ENCODE results near the gene EFNA3.
A peak's percentile ranks its signal among the peaks of the same experiment; 100 is the strongest.

EFNA3 gene

GRCh38 chr1:155048449-155049334 lies 29.9 kb upstream of the EFNA3 start:
- DNase-seq (ENCODE audit: low read depth in 2 of 2, low spot score in 1 of 2) = no peak

GRCh38 chr1:155049651-155050559 lies 28.7 kb upstream of the EFNA3 start:
- no peak for DNase-seq (ENCODE audit: low read depth in 2 of 2, low spot score in 1 of 2)

GRCh38 chr1:155050560-155051341 lies 27.9 kb upstream of the EFNA3 start, which contains the start of gene ADAM15:
Gene ADAM15 (plus strand): TSS chr1:155051316. CDS start chr1:155051387, 71 bp downstream.
- DNase-seq (ENCODE audit: low read depth in 2 of 2, low spot score in 1 of 2) = peak in 1 of 2 donors; percentile 62

- DNase-seq (ENCODE audit: low read depth in 2 of 2, low spot score in 1 of 2) = no peak
These were observed 27.3 kb upstream of the EFNA3 start for GRCh38 chr1:155051342-155051776.

- no peak for DNase-seq (ENCODE audit: low read depth in 2 of 2, low spot score in 1 of 2)
These were observed 26.7 kb upstream of the EFNA3 start for GRCh38 chr1:155051777-155052398.

- DNase-seq (ENCODE audit: low read depth in 2 of 2, low spot score in 1 of 2) = no peak
These were observed 25.9 kb upstream of the EFNA3 start for GRCh38 chr1:155052439-155053395.

GRCh38 chr1:155053531-155054105 lies 25.0 kb upstream of the EFNA3 start:
- no peak for DNase-seq (ENCODE audit: low read depth in 2 of 2, low spot score in 1 of 2)

GRCh38 chr1:155057104-155057503 lies 21.5 kb upstream of the EFNA3 start:
- DNase-seq (ENCODE audit: low read depth in 2 of 2, low spot score in 1 of 2) = no peak

GRCh38 chr1:155057788-155058211 lies 20.8 kb upstream of the EFNA3 start:
- no peak for DNase-seq (ENCODE audit: low read depth in 2 of 2, low spot score in 1 of 2)

- no peak for DNase-seq (ENCODE audit: low read depth in 2 of 2, low spot score in 1 of 2)
These were observed 17.9 kb upstream of the EFNA3 start for GRCh38 chr1:155060736-155061135.

GRCh38 chr1:155061381-155062150 lies 17.1 kb upstream of the EFNA3 start:
- peak; percentile 93 to 98 for DNase-seq (ENCODE audit: low read depth in 2 of 2, low spot score in 1 of 2)

GRCh38 chr1:155062151-155062686 lies 16.4 kb upstream of the EFNA3 start:
- DNase-seq (ENCODE audit: low read depth in 2 of 2, low spot score in 1 of 2) = no peak

GRCh38 chr1:155062702-155063411 lies 15.8 kb upstream of the EFNA3 start:
- DNase-seq (ENCODE audit: low read depth in 2 of 2, low spot score in 1 of 2) = peak in 1 of 2 donors; percentile 49

GRCh38 chr1:155063550-155064110 lies 15.0 kb upstream of the EFNA3 start, which contains the start of gene EFNA4:
Gene EFNA4 (plus strand): TSS chr1:155063740. CDS start chr1:155063824, 84 bp downstream.
- peak in 1 of 2 donors; percentile 71 for DNase-seq (ENCODE audit: low read depth in 2 of 2, low spot score in 1 of 2)

GRCh38 chr1:155064111-155064831 lies 14.4 kb upstream of the EFNA3 start:
- DNase-seq (ENCODE audit: low read depth in 2 of 2, low spot score in 1 of 2) = no peak

- no peak for DNase-seq (ENCODE audit: low read depth in 2 of 2, low spot score in 1 of 2)
These were observed 13.7 kb upstream of the EFNA3 start for GRCh38 chr1:155064832-155065429.

Measured in stimulated activated CD8-positive, alpha-beta memory T cell treated with anti-CD3 and anti-CD28 coated beads, Interleukin-4, amount 100 ng/mL, for 1 hour (primary cell).